SU-DHL-6 (cell line): ENCODE results near the gene AKNA.

Source experiments
- CTCF ChIP-seq: fragments of 200-600 bp; sonication (generic); IDR thresholded peaks from one replicate; pipeline ENCODE4 v1.5.1; 2017; ENCODE audit warnings: antibody characterized with exemption, mild to moderate bottlenecking, low read length, moderate library complexity; ENCODE audit not compliant: insufficient read depth, poor library complexity, severe bottlenecking
- EZH2phosphoT487 ChIP-seq: fragments of 200-600 bp; sonication (generic), shearing (Covaris generic); conservative IDR thresholded peaks from 2 replicates; pipeline ENCODE4 v1.6.1; 2018; ENCODE audit warnings: mild to moderate bottlenecking, antibody characterized with exemption, low read length, moderate library complexity, mixed read lengths

DNA sequence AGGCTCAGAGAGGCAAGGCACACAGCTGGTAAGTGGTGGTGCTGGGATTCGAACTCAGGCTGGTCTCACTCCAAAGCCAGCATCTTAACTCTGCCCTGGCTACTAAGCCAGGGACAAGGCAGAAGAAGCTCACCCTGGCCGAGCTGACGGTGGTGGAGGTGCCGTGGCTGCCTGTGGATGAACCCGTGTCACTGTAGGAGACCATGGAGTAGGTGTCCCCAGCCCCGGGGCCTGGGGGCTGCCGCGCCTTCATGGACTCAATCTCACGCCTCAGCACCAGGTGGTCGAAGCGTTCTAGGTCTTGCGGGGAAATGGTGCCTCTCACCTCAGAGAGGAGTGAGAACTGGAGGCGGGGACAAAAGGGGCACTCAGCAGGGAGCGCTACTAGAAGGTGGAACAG is 35.4 kb upstream of the AKNA start:
- TF ChIP-seq CTCF (no peak), EZH2phosphoT487 (no peak)
